ENCODE measurements around the gene MEF2B.
"Not testable (repeated sequence)": the region's sequence is repeated elsewhere in the genome, so short reads cannot be mapped to it uniquely, and the experiment has no call there.

MEF2B gene

DNA sequence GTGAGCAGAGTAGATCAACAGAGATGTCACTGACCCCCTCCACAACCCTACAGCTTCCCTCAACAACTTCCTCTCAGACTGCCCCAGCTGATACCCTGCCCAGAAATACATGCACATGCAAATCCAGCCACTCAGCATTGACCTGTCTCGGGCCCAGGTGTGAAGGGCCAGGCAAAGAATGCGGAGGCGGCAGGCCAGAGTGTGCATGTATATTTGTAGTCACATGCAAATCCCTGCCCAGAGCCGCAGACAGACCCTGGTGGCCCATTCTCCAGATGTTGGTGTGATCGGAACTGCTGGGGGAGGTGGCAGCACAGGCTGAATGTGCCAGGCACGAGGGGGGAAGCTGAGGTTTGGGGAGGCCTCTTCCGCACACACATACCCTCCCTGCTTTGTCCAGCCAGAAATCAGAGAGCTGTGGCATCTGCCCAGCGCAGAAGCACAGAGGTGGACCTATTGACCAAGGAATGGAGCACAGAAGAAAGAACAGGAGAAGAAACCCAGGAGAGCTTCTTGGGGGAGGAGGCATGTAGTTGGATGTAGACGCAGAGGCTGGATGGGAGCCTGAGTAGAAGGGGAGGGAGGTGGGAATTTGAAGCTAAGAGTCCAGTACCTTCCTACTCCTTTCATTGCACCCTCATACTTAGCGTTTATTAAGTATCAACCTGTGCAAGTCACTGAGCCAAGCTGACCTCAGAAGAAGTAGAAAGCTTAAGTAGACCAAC lies 14.4 kb downstream of the MEF2B start:
- DNase-seq (ENCODE audit: low spot score) = no peak

DNA sequence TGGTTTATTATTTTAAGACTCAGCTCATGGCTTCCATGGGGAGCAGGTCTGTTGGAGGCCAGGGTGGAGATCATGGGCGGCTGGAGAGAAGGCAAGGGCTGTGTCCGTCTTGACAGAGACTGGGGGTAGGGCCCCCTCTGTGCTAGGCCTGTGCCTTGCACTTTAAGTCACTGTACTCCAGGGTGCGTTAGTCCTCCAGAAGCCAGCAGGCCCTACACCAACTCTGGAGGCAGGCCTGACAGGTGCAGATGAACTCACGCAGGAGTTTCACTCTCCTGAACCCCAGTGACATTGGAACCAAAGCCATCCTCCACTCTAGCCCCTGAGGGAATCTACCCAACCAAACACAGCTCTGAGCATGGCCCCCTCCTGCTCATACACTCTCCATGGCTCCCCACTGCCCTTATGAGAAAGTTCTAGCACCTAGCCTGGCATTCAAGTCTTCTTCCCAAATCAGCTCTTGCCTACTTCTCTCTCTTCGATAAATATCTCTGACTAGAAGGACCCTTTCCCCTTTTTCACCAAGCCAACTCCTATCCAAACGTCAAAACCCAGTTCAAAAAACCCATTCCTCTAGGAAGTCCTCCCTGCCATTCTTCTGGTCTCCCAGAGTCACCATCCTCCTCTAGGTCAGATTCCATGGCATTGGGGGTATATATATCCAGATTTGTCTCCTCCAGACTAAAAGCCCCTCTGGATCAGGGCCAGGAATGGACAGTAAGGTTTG lies 15.1 kb downstream of the MEF2B start:
- DNase-seq (ENCODE audit: low spot score) = no peak

DNA sequence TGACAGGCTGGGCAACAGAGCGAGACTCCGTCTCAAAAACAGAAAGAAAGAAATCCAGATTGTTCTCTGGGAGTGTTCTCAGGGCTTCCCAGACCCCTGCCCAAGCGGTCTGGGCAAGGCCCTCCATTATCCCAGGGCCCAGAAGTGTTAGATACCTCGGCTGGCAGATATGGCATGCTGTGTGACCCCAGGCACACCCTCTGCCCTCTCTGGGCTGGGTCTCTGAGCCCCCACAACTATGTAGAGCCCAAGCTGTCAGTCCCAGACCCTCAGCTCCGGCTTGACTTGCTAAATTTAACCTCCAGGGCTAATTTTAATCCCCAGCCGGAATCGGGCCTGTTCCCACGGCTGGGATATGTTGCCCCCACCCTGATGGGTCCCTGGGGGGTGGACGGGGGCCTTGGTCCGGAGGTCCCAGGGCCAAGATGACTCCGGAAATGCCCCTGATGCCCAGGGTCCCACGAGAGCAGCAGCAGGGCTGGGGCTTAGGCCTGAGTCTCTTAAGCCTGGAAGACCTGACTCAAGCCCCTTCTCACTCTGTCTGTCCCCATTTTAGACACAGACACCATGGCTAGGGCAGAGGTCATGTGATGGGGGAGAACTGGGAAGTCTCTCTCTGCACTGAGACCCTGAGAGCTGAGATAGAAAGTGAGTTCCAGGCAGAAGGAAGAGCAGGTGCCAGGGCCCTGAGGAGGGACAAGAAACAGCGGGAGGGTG lies 17.2 kb downstream of the MEF2B start:
- DNase-seq (ENCODE audit: low spot score) = no peak

- no peak for DNase-seq (ENCODE audit: low spot score)
Observed at GRCh38 chr19:19151418-19151817, 18.6 kb downstream of the MEF2B start.

- no peak for DNase-seq (ENCODE audit: low spot score)
Observed at GRCh38 chr19:19149435-19149834, 20.6 kb downstream of the MEF2B start.

DNA sequence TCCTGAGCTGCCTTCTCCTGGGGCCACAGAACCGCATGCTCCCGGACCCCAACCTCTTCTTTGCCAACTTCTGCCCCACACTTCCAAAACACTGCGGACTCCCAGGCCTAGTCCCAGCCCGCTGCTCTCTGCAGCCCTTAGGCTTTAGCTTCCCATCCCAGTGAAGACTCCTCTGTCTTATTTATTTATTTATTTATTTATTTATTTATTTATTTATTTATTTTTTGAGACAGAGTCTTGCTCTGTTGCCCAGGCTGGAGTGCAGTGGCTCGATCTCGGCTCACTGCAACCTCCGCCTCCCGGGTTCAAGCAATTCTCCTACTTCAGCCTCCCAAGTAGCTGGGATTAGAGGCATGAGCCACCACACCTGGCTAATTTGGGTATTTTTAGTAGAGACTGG lies 21.6 kb downstream of the MEF2B start:
- DNase-seq (ENCODE audit: low spot score) = not testable (repeated sequence)

DNA sequence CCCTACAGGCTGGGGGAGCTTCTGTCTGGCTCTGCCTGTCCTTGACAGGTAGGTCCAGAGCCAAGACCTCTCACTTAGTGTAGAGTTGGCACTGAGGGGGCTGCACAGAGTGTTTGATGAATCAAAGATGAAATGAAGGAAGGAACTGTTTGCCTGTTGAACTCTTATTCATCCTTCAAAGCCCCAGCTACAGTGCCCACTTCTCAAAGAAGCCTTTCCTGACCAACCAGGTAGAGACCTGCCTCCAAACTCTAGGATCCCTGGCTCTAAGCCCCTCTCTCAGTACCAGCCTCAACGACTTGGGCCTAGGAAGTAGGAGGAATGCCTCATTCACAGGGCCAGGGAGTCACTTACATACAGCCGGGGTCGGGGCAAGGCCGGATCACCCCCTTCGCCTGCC lies 22.7 kb downstream of the MEF2B start:
- no peak for DNase-seq (ENCODE audit: low spot score)

DNA sequence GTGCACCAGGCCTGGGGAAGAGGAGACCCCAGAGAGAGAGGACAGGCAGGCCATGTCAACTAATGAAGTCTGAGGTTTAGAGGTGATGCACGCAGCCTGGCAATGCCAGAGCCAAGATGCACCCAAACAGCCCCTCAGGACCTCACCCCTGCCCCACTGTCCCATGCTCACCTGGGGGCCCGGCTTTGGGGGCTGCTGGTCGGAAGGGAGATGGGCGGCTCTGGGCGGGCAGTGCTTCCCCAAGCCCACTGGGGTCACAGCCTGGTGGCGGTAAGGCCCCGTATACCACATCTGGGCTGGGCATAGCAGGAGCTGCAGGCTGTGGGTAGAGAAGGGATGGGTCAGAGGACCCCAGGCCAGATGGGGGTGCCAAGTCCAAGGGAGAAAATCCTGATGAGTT lies 23.2 kb downstream of the MEF2B start:
- DNase-seq (ENCODE audit: low spot score) = no peak

DNA sequence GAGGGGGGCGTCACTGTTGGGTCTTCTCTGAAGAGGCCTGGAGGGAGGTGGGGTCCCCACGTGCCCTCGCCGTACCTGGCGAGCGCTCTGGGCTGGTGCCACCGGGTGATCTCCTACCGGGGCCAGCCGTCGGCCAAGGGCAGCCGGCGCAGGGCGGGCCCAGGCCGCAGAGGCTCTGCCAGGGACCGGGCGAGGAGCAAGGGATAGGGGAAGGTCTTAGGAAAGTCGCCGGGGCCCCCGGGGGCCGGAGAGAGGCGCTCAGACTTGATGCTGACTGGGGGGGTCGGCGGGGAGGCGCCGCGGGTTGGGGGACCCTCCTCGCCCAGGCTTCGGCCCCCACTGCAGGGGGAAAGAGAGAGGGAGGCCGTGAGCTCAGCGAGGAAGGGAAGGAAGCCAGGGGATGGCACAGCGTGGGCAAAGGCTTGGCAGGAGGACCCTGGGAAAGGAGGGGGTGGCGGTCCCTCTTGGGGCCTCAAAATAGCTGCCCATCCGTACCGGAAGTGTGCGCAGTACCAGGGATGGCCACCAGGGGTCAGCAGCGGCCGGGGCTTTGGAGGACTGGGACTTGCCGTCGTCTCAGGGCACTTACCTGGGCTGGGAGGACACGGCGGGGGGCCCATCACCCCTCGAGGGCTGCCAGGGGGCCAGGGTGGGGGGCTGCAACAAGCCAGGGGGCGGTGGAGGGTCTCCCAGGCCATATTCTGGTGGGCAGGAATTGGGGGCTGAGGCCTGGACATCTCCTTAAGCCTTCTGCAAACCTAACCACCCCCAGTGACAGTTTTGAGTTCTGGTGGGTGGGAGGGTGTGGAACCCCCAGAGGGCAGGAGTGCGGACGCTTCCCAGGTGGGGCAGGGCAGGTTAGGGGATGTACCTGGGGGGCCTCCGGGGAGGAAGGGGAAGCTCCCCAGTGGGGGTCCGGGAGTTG lies 24.1 kb downstream of the MEF2B start:
- DNase-seq (ENCODE audit: low spot score) = peak; percentile 85

- no peak for DNase-seq (ENCODE audit: low spot score)
Observed at GRCh38 chr19:19145281-19145680, 24.8 kb downstream of the MEF2B start.

- DNase-seq (ENCODE audit: low spot score) = no peak
Observed at GRCh38 chr19:19142347-19142746, 27.7 kb downstream of the MEF2B start.

- DNase-seq (ENCODE audit: low spot score) = no peak
Observed at GRCh38 chr19:19140476-19140875, 29.6 kb downstream of the MEF2B start.

GRCh38 chr19:19139876-19140229 lies 30.2 kb downstream of the MEF2B start:
- DNase-seq (ENCODE audit: low spot score) = no peak

DNA sequence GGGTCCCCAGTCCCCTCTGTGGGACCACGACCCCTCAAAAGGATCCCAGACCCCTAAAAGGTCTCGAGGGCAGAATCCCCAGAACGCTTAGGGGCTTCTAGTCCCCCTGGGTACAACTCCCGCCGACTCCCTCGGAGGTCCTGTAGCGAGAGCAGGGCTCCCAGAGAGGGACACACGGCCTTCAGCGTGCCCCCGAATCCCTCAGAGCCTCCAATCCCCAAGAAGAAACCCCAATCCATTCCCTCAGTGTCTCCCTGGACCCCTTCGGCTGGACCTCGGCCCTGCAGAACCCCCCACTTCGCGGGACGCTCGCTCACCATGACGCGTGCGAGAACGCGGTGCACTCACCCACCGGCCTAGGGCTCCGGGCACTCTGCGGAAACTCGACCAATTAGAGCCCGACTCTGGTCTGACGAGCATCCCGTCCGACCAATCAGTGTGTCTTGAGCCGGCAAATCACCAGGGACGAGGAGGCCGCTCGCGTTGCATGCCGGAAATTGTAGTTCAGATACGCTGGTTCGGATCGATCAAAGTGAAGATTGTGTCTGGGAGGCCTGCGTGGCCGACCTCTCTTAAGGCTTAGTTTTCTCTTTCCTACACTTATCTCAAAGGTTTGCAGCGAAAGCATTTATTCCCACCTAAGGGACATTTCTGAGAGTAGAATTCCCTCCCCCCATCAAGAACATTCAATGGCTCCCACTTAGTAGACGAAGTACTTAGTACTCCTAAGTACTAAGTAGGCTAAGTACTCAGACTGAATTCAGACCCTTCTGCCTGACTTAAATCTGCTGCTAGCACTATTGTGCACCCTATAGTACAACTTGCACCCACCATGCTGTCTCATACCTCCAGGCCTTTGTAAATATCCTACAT lies 31.7 kb downstream of the MEF2B start, which contains the start of gene TMEM161A:
Gene TMEM161A (minus strand): TSS at position 370 of the 873 bp plus-strand sequence. CDS start 50 bp downstream, at position 320.
- peak; percentile 99 for DNase-seq (ENCODE audit: low spot score)

- no peak for DNase-seq (ENCODE audit: low spot score)
Observed at GRCh38 chr19:19137556-19138108, 32.4 kb downstream of the MEF2B start.

GRCh38 chr19:19135713-19136112 lies 34.4 kb downstream of the MEF2B start:
- not testable (repeated sequence) for DNase-seq (ENCODE audit: low spot score)

GRCh38 chr19:19134687-19135158 lies 35.3 kb downstream of the MEF2B start:
- peak; percentile 12 for DNase-seq (ENCODE audit: low spot score)

- DNase-seq (ENCODE audit: low spot score) = no peak
Observed at GRCh38 chr19:19133985-19134384, 36.1 kb downstream of the MEF2B start.

- DNase-seq (ENCODE audit: low spot score) = no peak
Observed at GRCh38 chr19:19132912-19133311, 37.2 kb downstream of the MEF2B start.

GRCh38 chr19:19131989-19132388 lies 38.1 kb downstream of the MEF2B start:
- DNase-seq (ENCODE audit: low spot score) = no peak

Data from CD4-positive, alpha-beta T cell treated with Interleukin-15 for 4 hours (primary cell).